WTC11 (cell line): ENCODE data around the gene IFT52. TPM values are rescaled to one million over a fixed set of nuclear protein-coding genes. Genes with fewer than 3 reads are reported as not detected.

Source experiments
- ATAC-seq: fragments of 200-7000 bp; cut with Tn5 transposase; 2 replicates; pipeline ENCODE4 v1.10.0; 2021; ENCODE audit warnings: mild to moderate bottlenecking, moderate library complexity
- CTCF ChIA-PET: fragments of 300-600 bp; sonication (Branson Sonifier 250); formaldehyde crosslinking; loops from one replicate; lab custom pipeline; 2021; ENCODE audit warnings: antibody characterized with exemption; lab: Charles Lee
- POLR2A ChIA-PET: fragments of 350-600 bp; sonication (Branson Sonifier 250); formaldehyde crosslinking; loops from one replicate; lab custom pipeline; 2021; ENCODE audit warnings: antibody characterized with exemption; lab: Charles Lee
- DNase-seq: peaks from one replicate; pipeline ENCODE4 v3.0.0; 2021; ENCODE audit warnings: low spot score
- H3K27ac Mint-ChIP-seq: 2 replicates; pipeline ENCODE4 v1.8.0; 2021; ENCODE audit warnings: mixed read lengths
- H3K27me3 Mint-ChIP-seq: 2 replicates; pipeline ENCODE4 v1.8.0; 2021; ENCODE audit warnings: low read depth, mild to moderate bottlenecking, moderate library complexity, mixed read lengths
- H3K36me3 Mint-ChIP-seq: 2 replicates; pipeline ENCODE4 v1.8.0; 2021; ENCODE audit warnings: mixed read lengths
- H3K4me1 Mint-ChIP-seq: 2 replicates; pipeline ENCODE4 v1.8.0; 2022; ENCODE audit warnings: mixed read lengths
- H3K4me3 Mint-ChIP-seq: 2 replicates; pipeline ENCODE4 v1.8.0; 2021; ENCODE audit warnings: mild to moderate bottlenecking, moderate library complexity, mixed read lengths
- H3K9me3 Mint-ChIP-seq: 2 replicates; pipeline ENCODE4 v1.8.0; 2021; ENCODE audit warnings: mixed read lengths
- ATF2 ChIP-seq: sonication (generic); formaldehyde crosslinking; IDR thresholded peaks from 2 replicates; pipeline ENCODE4 v1.8.1; 2022; ENCODE audit warnings: low read depth, missing genetic modification reagents, borderline replicate concordance
- ATF3 ChIP-seq: sonication (generic); formaldehyde crosslinking; conservative IDR thresholded peaks from 2 replicates; pipeline ENCODE4 v1.8.1; 2022; ENCODE audit warnings: mild to moderate bottlenecking, missing genetic modification reagents
- EMX1 ChIP-seq: fragments of 250-450 bp; sonication (Bioruptor Pico); IDR thresholded peaks from 2 replicates; pipeline ENCODE4 v1.8.0; 2021; ENCODE audit warnings: mild to moderate bottlenecking
- ETV6 ChIP-seq: sonication (generic); formaldehyde crosslinking; IDR thresholded peaks from 2 replicates; pipeline ENCODE4 v1.8.1; 2022; ENCODE audit warnings: mild to moderate bottlenecking, missing genetic modification reagents
- HMGA2 ChIP-seq: fragments of 250-450 bp; sonication (Bioruptor Pico); IDR thresholded peaks from 2 replicates; pipeline ENCODE4 v1.4.0; 2021; ENCODE audit warnings: mild to moderate bottlenecking, moderate library complexity
- MYBL2 ChIP-seq: sonication (generic); formaldehyde crosslinking; IDR thresholded peaks from 2 replicates; pipeline ENCODE4 v1.8.1; 2023; ENCODE audit warnings: mild to moderate bottlenecking, moderate library complexity, missing genetic modification reagents
- SP1 ChIP-seq: sonication (generic); formaldehyde crosslinking; conservative IDR thresholded peaks from 2 replicates; pipeline ENCODE4 v1.8.1; 2022; ENCODE audit warnings: missing genetic modification reagents
- ZBTB21 ChIP-seq: sonication (generic); formaldehyde crosslinking; IDR thresholded peaks from 2 replicates; pipeline ENCODE4 v1.8.1; 2023; ENCODE audit warnings: mild to moderate bottlenecking, missing genetic modification reagents, borderline replicate concordance
- ZNF121 ChIP-seq: sonication (generic); formaldehyde crosslinking; IDR thresholded peaks from 2 replicates; pipeline ENCODE4 v1.8.0; 2023; ENCODE audit warnings: missing genetic modification reagents
- ZNF425 ChIP-seq: fragments of 250-450 bp; sonication (Bioruptor Pico); conservative IDR thresholded peaks from 2 replicates; pipeline ENCODE4 v1.9.0; 2021; ENCODE audit warnings: mild to moderate bottlenecking
- total RNA-seq: library from RNA; stranded (reverse); gene quantifications from 3 replicates; pipeline ENCODE4 v1.2.3, GENCODE V29; 2021
- TF ChIP-seq, protein P1 (sequence below): sonication (generic); formaldehyde crosslinking; IDR thresholded peaks from 2 replicates; pipeline ENCODE4 v1.8.0; 2023; ENCODE audit warnings: missing genetic modification reagents, mild to moderate bottlenecking, borderline replicate concordance
- TF ChIP-seq, protein P2 (sequence below): sonication (generic); formaldehyde crosslinking; IDR thresholded peaks from 2 replicates; pipeline ENCODE4 v1.8.1; 2023; ENCODE audit warnings: mild to moderate bottlenecking, missing genetic modification reagents
- TF ChIP-seq, protein P3 (sequence below): fragments of 250-450 bp; sonication (Bioruptor Pico); IDR thresholded peaks from 2 replicates; pipeline ENCODE4 v1.9.0; 2021; ENCODE audit warnings: moderate library complexity, mild to moderate bottlenecking, inconsistent platforms, borderline replicate concordance
- TF ChIP-seq, protein P4 (sequence below): sonication (generic); formaldehyde crosslinking; IDR thresholded peaks from 2 replicates; pipeline ENCODE4 v1.8.0; 2022; ENCODE audit warnings: mild to moderate bottlenecking, missing genetic modification reagents
- TF ChIP-seq, protein P5 (sequence below): fragments of 200-600 bp; IDR thresholded peaks from 2 replicates; pipeline ENCODE4 v1.8.0; 2022; ENCODE audit warnings: antibody characterized with exemption

The IFT52 gene
- total RNA-seq, 1 experiment from 2014 or later: 27.5 TPM

DNA sequence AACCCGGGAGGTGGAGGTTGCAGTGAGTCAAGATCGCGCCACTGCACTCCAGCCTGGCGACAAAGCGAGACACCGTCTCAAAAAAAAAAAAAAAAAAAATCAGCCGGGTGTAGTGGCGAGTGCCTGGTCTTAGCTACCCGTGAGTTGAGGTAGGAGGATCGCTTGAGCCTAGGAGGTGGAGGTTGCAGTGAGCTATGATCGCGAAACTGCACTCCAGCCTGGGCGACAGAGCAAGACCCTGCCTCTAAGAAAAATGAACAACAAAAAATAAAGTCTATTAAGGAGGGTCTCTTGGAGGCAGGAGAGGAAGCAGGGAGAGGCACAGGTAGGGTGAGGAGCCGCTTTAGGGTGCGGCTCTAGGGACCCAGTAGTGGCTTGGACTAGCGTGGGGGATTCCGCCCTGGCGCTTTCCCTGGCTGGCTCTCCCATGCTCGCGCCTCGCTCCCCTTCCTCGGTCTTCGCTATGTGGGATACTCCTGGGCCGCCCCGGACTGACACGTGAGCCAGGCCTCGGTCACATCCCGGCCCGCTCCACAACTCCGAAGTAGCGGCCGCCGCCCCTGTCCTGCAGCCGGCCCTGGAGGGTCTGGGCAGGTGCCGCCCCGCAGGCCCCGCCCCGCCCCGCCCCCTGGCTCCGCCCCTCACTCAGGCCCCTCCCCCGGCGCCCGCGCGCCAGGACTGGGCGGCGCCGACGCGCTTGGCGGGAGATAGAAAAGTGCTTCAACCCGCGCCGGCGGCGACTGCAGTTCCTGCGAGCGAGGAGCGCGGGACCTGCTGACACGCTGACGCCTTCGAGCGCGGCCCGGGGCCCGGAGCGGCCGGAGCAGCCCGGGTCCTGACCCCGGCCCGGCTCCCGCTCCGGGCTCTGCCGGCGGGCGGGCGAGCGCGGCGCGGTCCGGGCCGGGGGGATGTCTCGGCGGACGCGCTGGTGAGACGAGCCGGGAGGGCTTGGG lies 75.9 kb downstream of the IFT52 start, which contains the start of gene MYBL2 (continued):
- TF ChIP-seq ATF2 (CRISPR knock-in tag) (no peak), HMGA2 (CRISPR knock-in tag) (no peak), SP1 (CRISPR knock-in tag) (peak; percentile 70), ETV6 (CRISPR knock-in tag) (no peak), MYBL2 (CRISPR knock-in tag) (no peak), EMX1 (CRISPR knock-in tag) (no peak), ZBTB21 (CRISPR knock-in tag) (no peak), ZNF425 (CRISPR knock-in tag) (no peak), ZNF121 (CRISPR knock-in tag) (peak; percentile 63; the same call in 1 of the 2 replicates)
- TF ChIP-seq, protein P1, sequence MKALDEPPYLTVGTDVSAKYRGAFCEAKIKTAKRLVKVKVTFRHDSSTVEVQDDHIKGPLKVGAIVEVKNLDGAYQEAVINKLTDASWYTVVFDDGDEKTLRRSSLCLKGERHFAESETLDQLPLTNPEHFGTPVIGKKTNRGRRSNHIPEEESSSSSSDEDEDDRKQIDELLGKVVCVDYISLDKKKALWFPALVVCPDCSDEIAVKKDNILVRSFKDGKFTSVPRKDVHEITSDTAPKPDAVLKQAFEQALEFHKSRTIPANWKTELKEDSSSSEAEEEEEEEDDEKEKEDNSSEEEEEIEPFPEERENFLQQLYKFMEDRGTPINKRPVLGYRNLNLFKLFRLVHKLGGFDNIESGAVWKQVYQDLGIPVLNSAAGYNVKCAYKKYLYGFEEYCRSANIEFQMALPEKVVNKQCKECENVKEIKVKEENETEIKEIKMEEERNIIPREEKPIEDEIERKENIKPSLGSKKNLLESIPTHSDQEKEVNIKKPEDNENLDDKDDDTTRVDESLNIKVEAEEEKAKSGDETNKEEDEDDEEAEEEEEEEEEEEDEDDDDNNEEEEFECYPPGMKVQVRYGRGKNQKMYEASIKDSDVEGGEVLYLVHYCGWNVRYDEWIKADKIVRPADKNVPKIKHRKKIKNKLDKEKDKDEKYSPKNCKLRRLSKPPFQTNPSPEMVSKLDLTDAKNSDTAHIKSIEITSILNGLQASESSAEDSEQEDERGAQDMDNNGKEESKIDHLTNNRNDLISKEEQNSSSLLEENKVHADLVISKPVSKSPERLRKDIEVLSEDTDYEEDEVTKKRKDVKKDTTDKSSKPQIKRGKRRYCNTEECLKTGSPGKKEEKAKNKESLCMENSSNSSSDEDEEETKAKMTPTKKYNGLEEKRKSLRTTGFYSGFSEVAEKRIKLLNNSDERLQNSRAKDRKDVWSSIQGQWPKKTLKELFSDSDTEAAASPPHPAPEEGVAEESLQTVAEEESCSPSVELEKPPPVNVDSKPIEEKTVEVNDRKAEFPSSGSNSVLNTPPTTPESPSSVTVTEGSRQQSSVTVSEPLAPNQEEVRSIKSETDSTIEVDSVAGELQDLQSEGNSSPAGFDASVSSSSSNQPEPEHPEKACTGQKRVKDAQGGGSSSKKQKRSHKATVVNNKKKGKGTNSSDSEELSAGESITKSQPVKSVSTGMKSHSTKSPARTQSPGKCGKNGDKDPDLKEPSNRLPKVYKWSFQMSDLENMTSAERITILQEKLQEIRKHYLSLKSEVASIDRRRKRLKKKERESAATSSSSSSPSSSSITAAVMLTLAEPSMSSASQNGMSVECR (CRISPR knock-in tag): 0 out of 2 replicates have a peak, but pooled peaks have one; percentile 33
- TF ChIP-seq, protein P2, sequence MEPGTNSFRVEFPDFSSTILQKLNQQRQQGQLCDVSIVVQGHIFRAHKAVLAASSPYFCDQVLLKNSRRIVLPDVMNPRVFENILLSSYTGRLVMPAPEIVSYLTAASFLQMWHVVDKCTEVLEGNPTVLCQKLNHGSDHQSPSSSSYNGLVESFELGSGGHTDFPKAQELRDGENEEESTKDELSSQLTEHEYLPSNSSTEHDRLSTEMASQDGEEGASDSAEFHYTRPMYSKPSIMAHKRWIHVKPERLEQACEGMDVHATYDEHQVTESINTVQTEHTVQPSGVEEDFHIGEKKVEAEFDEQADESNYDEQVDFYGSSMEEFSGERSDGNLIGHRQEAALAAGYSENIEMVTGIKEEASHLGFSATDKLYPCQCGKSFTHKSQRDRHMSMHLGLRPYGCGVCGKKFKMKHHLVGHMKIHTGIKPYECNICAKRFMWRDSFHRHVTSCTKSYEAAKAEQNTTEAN (CRISPR knock-in tag): no peak
- TF ChIP-seq, protein P3, sequence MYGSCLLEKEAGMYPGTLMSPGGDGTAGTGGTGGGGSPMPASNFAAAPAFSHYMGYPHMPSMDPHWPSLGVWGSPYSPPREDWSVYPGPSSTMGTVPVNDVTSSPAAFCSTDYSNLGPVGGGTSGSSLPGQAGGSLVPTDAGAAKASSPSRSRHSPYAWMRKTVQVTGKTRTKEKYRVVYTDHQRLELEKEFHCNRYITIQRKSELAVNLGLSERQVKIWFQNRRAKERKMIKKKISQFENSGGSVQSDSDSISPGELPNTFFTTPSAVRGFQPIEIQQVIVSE (CRISPR knock-in tag): no peak

- POLR2A ChIA-PET: interaction anchor here (0.7 to 2.1 kb wide), 3 partner anchors 77 to 1976 kb away, joined by 3 to 10 read pairs (median 4); partner anchors contain the start of genes IFT52 and SRSF6
- TF ChIP-seq, protein P4, sequence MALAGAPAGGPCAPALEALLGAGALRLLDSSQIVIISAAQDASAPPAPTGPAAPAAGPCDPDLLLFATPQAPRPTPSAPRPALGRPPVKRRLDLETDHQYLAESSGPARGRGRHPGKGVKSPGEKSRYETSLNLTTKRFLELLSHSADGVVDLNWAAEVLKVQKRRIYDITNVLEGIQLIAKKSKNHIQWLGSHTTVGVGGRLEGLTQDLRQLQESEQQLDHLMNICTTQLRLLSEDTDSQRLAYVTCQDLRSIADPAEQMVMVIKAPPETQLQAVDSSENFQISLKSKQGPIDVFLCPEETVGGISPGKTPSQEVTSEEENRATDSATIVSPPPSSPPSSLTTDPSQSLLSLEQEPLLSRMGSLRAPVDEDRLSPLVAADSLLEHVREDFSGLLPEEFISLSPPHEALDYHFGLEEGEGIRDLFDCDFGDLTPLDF (CRISPR knock-in tag): no peak
- no peak for TF ChIP-seq ZNF425 (CRISPR knock-in tag)
- TF ChIP-seq, protein P5, sequence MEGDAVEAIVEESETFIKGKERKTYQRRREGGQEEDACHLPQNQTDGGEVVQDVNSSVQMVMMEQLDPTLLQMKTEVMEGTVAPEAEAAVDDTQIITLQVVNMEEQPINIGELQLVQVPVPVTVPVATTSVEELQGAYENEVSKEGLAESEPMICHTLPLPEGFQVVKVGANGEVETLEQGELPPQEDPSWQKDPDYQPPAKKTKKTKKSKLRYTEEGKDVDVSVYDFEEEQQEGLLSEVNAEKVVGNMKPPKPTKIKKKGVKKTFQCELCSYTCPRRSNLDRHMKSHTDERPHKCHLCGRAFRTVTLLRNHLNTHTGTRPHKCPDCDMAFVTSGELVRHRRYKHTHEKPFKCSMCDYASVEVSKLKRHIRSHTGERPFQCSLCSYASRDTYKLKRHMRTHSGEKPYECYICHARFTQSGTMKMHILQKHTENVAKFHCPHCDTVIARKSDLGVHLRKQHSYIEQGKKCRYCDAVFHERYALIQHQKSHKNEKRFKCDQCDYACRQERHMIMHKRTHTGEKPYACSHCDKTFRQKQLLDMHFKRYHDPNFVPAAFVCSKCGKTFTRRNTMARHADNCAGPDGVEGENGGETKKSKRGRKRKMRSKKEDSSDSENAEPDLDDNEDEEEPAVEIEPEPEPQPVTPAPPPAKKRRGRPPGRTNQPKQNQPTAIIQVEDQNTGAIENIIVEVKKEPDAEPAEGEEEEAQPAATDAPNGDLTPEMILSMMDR: no peak
- TF ChIP-seq ATF3: no peak
- no peak for TF ChIP-seq ZNF121 (CRISPR knock-in tag)
Observed at GRCh38 chr20:43667341-43668132, 76.8 kb downstream of the IFT52 start.

More at GRCh38 chr20:43667341-43668132, 76.8 kb downstream of the IFT52 start:
- Mint-ChIP-seq H3K36me3 (peaks cover 8% of the 10 kb centered on the region; the same call in 1 of the 2 replicates), H3K27ac (no peak overlapping the region), H3K4me3 (peak overlapping the region; percentile 83), H3K27me3 (peaks cover 22% of the 10 kb centered on the region), H3K9me3 (no peaks in the 10 kb centered on the region), H3K4me1 (peaks cover 4% of the 10 kb centered on the region)
- CTCF ChIA-PET: interaction anchor here (0.6 to 1.6 kb wide), 5 partner anchors 9 to 219 kb away, joined by 3 to 11 read pairs (median 3); partner anchors contain the start of gene SRSF6
- DNase-seq (peak; percentile 57), ATAC-seq (peak; percentile 31)
